ENCODE measurements around the gene GALNT11.
"Not testable (repeated sequence)": the region's sequence is repeated elsewhere in the genome, so short reads cannot be mapped to it uniquely, and the experiment has no call there.

GALNT11 gene

GRCh38 chr7:152014722-152015121 is 10.8 kb upstream of the GALNT11 start:
- no peak overlapping the region for H3K4me3 ChIP-seq (ENCODE audit: low read depth, low read length)

GRCh38 chr7:152015600-152015999 is 9.9 kb upstream of the GALNT11 start:
- TF ChIP-seq CTCF (IDR thresholded peaks at IDR 0.05; ENCODE audit: low read depth, low read length), result no peak
- H3K4me3 ChIP-seq (ENCODE audit: low read depth, low read length), result no peak overlapping the region

More at GRCh38 chr7:152014722-152015121, 10.8 kb upstream of the GALNT11 start:
- TF ChIP-seq CTCF (IDR thresholded peaks at IDR 0.05; ENCODE audit: low read depth, low read length), result no peak

GRCh38 chr7:152016947-152017346 is 8.5 kb upstream of the GALNT11 start:
- TF ChIP-seq CTCF (IDR thresholded peaks at IDR 0.05; ENCODE audit: low read depth, low read length), result no peak
- H3K4me3 ChIP-seq (ENCODE audit: low read depth, low read length), result no peak overlapping the region

GRCh38 chr7:152017683-152018082 is 7.8 kb upstream of the GALNT11 start:
- not testable (repeated sequence) for H3K4me3 ChIP-seq (ENCODE audit: low read depth, low read length)

- H3K4me3 ChIP-seq (ENCODE audit: low read depth, low read length), result not testable (repeated sequence)
These were observed 3.7 kb upstream of the GALNT11 start for GRCh38 chr7:152021740-152022139.

GRCh38 chr7:152025937-152026890 is 740 bp downstream of the GALNT11 start:
- peak overlapping the region; percentile 75 for H3K4me3 ChIP-seq (ENCODE audit: low read depth, low read length)
- no peak for TF ChIP-seq CTCF (IDR thresholded peaks at IDR 0.05; ENCODE audit: low read depth, low read length)

- not testable (repeated sequence) for H3K4me3 ChIP-seq (ENCODE audit: low read depth, low read length)
These were observed 2.3 kb downstream of the GALNT11 start for GRCh38 chr7:152027491-152028365.

- H3K4me3 ChIP-seq (ENCODE audit: low read depth, low read length), result not testable (repeated sequence)
These were observed 4.6 kb downstream of the GALNT11 start for GRCh38 chr7:152030059-152030458.

GRCh38 chr7:152030639-152031038 is 5.2 kb downstream of the GALNT11 start:
- not testable (repeated sequence) for H3K4me3 ChIP-seq (ENCODE audit: low read depth, low read length)

- TF ChIP-seq CTCF (IDR thresholded peaks at IDR 0.05; ENCODE audit: low read depth, low read length), result no peak
- no peak overlapping the region for H3K4me3 ChIP-seq (ENCODE audit: low read depth, low read length)
These were observed 10.3 kb downstream of the GALNT11 start for GRCh38 chr7:152035817-152036216.

GRCh38 chr7:152038410-152038809 is 12.9 kb downstream of the GALNT11 start:
- not testable (repeated sequence) for H3K4me3 ChIP-seq (ENCODE audit: low read depth, low read length)

- not testable (repeated sequence) for H3K4me3 ChIP-seq (ENCODE audit: low read depth, low read length)
These were observed 17.6 kb downstream of the GALNT11 start for GRCh38 chr7:152043086-152043485.

GRCh38 chr7:152044909-152045308 is 19.4 kb downstream of the GALNT11 start:
- not testable (repeated sequence) for H3K4me3 ChIP-seq (ENCODE audit: low read depth, low read length)

Measured in WI38 (cell line).